Calu3 (cell line): ENCODE measurements around the gene ACAD9. TPM values are rescaled to one million over a fixed set of nuclear protein-coding genes. Genes with fewer than 3 reads are reported as not detected.

ENCODE experiments used
- BruUV-seq: library from RNA; stranded (reverse); fragments of 400-500 nt; replicated peaks from 2 replicates; lab custom pipeline; 2021; lab: Mats Ljungman, UMichigan
- CTCF ChIA-PET: fragments of 300-600 bp; sonication (Branson Sonifier 250); formaldehyde crosslinking; loops from one replicate; lab custom pipeline; 2022; ENCODE audit warnings: antibody characterized with exemption; lab: Charles Lee
- DNase-seq: peaks from one replicate; pipeline ENCODE4 v3.0.0; 2022
- H3K27ac Mint-ChIP-seq: one replicate; pipeline ENCODE4 v1.8.0; 2022; ENCODE audit warnings: mixed read lengths; ENCODE audit not compliant: unreplicated experiment
- H3K27me3 Mint-ChIP-seq: one replicate; pipeline ENCODE4 v1.8.0; 2022; ENCODE audit warnings: mixed read lengths; ENCODE audit not compliant: unreplicated experiment
- H3K36me3 Mint-ChIP-seq: one replicate; pipeline ENCODE4 v1.8.0; 2022; ENCODE audit warnings: mild to moderate bottlenecking, moderate library complexity, mixed read lengths; ENCODE audit not compliant: insufficient read depth, unreplicated experiment
- H3K4me1 Mint-ChIP-seq: one replicate; pipeline ENCODE4 v1.8.0; 2022; ENCODE audit warnings: mild to moderate bottlenecking, low read depth, mixed read lengths; ENCODE audit not compliant: unreplicated experiment
- H3K4me3 Mint-ChIP-seq: one replicate; pipeline ENCODE4 v1.8.0; 2022; ENCODE audit warnings: mild to moderate bottlenecking, low read depth, moderate library complexity, mixed read lengths; ENCODE audit not compliant: unreplicated experiment
- H3K9me3 Mint-ChIP-seq: one replicate; pipeline ENCODE4 v1.8.0; 2022; ENCODE audit warnings: low read depth, mixed read lengths; ENCODE audit not compliant: unreplicated experiment
- CTCF ChIP-seq: fragments of 200-600 bp; IDR thresholded peaks from one replicate; pipeline ENCODE4 v1.8.0; 2022; ENCODE audit warnings: antibody characterized with exemption; ENCODE audit not compliant: unreplicated experiment
- intact Hi-C: fragments of 100-400 bp; cut with micrococcal nuclease; formaldehyde crosslinking; loops from one replicate; pipeline ENCODE4 v1.10.0; 2022; ENCODE audit not compliant: unreplicated experiment
- total RNA-seq: library from RNA; stranded (reverse); gene quantifications from 2 replicates; pipeline ENCODE4 v1.2.3, GENCODE V29; 2022

ACAD9 gene
- total RNA-seq, 1 experiment from 2014 or later = 124 TPM

DNA sequence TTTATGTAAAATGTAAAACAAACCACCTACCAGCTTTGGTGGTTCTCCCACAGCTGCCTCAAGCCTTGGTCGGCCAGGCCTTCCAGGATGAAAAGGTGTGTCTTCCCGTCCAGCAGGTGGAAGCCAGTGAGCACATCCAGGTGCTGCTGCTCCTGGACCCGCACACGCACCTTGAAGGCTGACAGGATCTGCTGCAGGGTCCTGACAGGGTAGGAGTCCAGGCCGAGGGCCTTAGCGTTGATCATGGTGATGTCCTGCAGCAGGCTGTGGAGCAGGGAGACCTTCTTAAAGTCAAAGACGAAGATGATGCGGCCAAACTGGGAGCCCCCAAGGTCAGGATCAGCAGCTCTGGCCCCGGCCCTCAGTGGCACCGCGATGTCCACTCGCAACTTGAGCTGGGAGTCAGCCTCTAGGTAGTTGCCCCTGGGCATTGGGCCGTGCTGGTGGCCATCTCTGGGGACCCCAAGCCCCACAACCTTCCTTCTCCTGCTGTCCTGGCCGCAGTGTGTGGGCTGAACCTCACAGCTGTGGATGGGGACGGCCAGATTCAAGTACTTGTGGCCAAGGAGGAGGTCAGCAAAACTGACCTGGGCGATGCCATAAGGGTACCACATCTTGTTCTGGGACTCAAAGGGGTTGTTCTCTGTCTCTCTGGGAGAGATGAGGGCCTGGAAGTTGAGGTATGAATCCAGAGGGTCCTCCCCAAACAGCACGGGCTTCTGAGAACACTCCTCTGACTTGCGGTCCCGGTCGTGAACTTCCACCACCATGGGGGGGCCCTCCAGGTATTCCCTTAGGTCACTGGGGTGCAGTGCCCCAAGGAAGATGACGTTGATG lies 65.8 kb downstream of the ACAD9 start:
- Mint-ChIP-seq H3K27me3 (peaks cover 7% of the 10 kb centered on the region), H3K27ac (no peak overlapping the region), H3K4me3 (no peak overlapping the region), H3K36me3 (no peaks in the 10 kb centered on the region), H3K4me1 (peaks cover 13% of the 10 kb centered on the region), H3K9me3 (no peaks in the 10 kb centered on the region)
- intact Hi-C loops = no loop called here
- DNase-seq = no peak
- BruUV-seq = no TSS peak
- TF ChIP-seq CTCF = no peak
- CTCF ChIA-PET = interaction anchor here (0.6 kb wide), 1 partner anchor 29 kb away, joined by 3 read pairs; no protein-coding TSS in a partner anchor

- H3K27me3 Mint-ChIP-seq = peaks cover 13% of the 10 kb centered on the region
- H3K36me3 Mint-ChIP-seq = no peaks in the 10 kb centered on the region
- intact Hi-C loops = no loop called here
- no peak for TF ChIP-seq CTCF
- no peak for DNase-seq
- CTCF ChIA-PET = interaction anchor here (0.6 kb wide), 1 partner anchor 29 kb away, joined by 3 read pairs; no protein-coding TSS in a partner anchor
- no peak overlapping the region for H3K27ac Mint-ChIP-seq
- H3K4me1 Mint-ChIP-seq = peaks cover 13% of the 10 kb centered on the region
- H3K9me3 Mint-ChIP-seq = no peaks in the 10 kb centered on the region
- H3K4me3 Mint-ChIP-seq = no peak overlapping the region
- BruUV-seq = no TSS peak
Measured at GRCh38 chr3:128945878-128946175, 66.4 kb downstream of the ACAD9 start.

GRCh38 chr3:128946411-128946810 lies 67.0 kb downstream of the ACAD9 start:
- H3K36me3 Mint-ChIP-seq = no peaks in the 10 kb centered on the region
- no peaks in the 10 kb centered on the region for H3K9me3 Mint-ChIP-seq
- no TSS peak for BruUV-seq
- H3K4me1 Mint-ChIP-seq = peaks cover 13% of the 10 kb centered on the region
- no peak for DNase-seq
- CTCF ChIA-PET = no interaction called here
- H3K27me3 Mint-ChIP-seq = peaks cover 18% of the 10 kb centered on the region
- no peak overlapping the region for H3K27ac Mint-ChIP-seq
- no peak for TF ChIP-seq CTCF
- intact Hi-C loops = no loop called here
- H3K4me3 Mint-ChIP-seq = no peak overlapping the region

- no peak overlapping the region for H3K4me3 Mint-ChIP-seq
- peaks cover 35% of the 10 kb centered on the region for H3K27me3 Mint-ChIP-seq
- no peak for TF ChIP-seq CTCF
- H3K4me1 Mint-ChIP-seq = no peaks in the 10 kb centered on the region
- no peaks in the 10 kb centered on the region for H3K36me3 Mint-ChIP-seq
- intact Hi-C loops = no loop called here
- CTCF ChIA-PET = interaction anchor here (0.6 kb wide), 1 partner anchor 272 kb away, joined by 3 read pairs; no protein-coding TSS in a partner anchor
- H3K27ac Mint-ChIP-seq = no peak overlapping the region
- BruUV-seq = no TSS peak
- no peaks in the 10 kb centered on the region for H3K9me3 Mint-ChIP-seq
- DNase-seq = no peak
Measured at GRCh38 chr3:128949158-128949557, 69.7 kb downstream of the ACAD9 start.
